Activated CD4-positive, alpha-beta T cell treated with anti-CD3 and anti-CD28 coated beads, Interleukin-2, amount 50 U/mL, for 48 hours (primary cell): ENCODE results near the gene G6PC2.
"Not testable (repeated sequence)": the region's sequence is repeated elsewhere in the genome, so short reads cannot be mapped to it uniquely, and the experiment has no call there.

Experiments used
- DNase-seq, 2 experiments: peaks; one replicate each; pipeline ENCODE4 v3.0.0-alpha.2; 2020

G6PC2 gene, protein sequence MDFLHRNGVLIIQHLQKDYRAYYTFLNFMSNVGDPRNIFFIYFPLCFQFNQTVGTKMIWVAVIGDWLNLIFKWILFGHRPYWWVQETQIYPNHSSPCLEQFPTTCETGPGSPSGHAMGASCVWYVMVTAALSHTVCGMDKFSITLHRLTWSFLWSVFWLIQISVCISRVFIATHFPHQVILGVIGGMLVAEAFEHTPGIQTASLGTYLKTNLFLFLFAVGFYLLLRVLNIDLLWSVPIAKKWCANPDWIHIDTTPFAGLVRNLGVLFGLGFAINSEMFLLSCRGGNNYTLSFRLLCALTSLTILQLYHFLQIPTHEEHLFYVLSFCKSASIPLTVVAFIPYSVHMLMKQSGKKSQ

DNA sequence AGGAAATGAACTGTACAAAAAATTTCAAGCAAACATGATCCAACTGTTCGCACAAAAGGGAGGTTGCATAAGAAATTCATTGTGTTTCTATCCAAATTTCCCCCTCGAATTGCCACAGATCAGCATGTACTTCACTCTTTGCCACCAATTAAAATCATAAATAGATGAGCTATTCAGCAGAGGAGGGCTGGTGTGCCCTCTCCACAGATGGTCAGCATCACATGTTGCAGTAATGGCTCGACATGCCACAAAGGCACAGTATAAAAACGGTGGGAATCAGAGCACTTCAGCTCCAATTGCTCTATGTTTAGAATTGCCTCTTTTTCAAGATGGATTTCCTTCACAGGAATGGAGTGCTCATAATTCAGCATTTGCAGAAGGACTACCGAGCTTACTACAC, at the start of gene G6PC2:
Gene G6PC2, plus strand, starts transcription at position 289 of the 400 bp plus-strand sequence. Its CDS starts 41 bp downstream, at position 330.
- no peak for DNase-seq

DNA sequence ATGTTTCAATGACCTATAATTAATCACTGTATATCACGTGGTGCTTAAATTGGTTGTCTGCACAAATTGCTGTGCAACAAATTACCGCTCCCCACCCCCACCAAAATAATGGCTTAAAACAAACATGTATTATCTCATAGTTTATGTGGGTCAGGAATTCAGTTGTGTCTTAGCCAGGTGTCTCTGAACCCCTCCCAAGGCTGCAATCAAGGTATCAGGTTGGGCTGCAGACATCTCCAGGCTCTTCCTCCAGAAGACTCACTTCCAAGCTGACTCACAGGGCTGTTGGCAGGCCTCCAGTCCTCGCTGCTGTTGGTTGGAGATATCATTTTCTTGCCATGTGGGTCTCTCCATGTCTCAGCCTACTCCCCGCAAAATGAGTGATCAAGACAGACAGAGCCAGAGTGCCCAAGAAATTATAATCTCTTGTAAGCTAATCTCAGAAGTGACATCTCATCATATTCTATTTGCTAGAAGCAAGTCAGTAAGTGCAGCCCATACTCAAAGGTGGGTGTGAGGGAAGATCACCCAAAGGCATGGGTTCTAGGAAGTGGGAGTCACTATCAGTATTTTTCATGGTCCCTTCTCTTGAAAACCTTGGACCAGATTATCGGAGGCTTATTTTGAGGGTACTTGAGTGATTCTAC, 49.3 kb upstream of the G6PC2 start:
- no peak for DNase-seq

DNA sequence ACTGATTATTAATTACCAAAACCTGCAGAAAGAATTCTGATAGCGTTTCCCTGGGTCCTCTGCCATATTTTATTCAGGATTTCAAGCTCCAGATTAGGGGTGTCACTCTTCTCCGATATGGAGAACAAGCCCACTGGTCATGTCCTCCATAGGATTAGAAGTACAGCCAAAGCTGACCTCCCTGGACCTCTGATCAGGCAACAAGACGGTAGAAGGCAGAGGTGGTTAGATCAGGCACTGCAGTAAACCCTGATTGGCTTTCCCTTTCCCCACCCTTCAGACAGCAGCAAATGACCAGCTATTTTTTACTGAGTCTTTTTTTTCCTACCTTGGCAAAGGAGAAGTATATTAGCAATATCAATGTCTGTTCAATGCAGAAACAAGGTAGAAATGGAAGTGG, 48.6 kb upstream of the G6PC2 start:
- no peak for DNase-seq

DNA sequence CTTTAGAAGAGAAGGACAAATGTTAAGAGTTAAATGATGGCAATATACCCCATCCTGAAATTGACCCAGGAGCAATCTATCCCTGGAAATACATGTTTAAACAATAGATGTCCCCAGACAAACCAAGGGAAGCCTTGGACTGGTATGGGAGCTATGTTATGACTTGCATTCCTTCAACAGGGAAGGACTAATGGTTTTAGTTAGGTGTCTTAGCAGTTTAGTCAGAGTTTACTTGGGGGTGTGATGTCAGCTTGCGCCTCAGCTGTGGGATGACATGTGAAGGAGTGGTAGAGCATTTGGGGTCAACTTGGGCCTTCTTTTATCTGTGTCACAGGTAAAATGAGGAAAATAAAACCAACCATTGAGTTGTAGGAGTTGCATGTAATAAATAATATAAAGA, 47.6 kb upstream of the G6PC2 start:
- DNase-seq, result no peak

DNA sequence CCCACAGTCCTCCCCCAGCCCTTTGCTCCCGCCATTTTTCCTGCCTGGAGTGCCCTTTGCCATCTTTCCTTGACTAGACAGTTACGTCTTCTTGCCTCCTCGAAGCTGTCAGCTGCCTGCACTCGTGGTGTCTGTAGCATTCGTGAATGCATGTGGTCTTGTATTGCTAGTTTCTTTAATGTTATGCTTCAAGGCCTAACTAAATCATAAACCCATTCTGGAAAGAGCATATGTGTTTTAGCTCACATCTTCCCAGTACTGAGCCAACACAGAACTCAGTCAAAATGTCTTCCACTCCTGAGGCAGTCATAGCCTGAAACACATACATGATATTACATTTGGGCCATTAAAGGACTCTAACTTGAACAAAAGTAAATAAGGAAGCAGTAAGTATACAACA, 46.4 kb upstream of the G6PC2 start:
- DNase-seq, result no peak

DNA sequence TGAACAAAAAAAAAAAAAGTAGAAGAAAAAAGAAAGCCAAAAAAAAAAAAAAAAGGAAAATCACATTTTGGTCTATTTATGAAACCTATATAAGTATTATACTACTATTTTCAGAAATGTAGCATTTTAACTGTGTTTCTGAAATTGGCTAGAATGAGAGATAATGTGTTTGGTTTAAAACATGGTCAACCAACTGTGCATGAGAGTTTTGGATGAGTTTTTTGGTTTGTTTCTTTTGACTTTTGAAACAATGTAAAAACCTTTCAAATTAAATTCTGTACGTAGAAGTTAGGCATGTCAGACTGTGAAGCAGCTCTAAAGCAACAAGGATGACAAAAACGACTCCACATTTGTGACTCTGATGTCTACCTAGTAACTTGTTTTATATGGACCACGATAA, 45.5 kb upstream of the G6PC2 start:
- no peak for DNase-seq

DNA sequence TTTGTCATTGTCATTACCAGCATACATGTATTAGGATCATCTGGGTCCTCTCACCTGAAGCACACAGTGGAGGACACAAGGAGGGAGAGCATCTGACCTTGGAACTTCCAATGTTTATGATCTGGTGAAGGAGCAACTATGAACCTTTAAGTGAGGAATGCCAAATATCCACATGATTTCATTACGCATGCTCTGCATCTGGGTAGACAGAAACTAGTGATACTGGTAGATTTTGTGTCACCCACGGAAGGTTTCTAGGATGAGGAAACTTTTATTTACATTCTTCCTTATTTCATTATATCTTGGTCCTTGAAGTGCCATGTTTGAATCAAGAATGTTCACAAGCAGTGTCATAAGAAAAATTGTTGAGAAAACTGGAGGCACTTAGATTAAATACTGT, 42.9 kb upstream of the G6PC2 start:
- DNase-seq, result no peak

DNA sequence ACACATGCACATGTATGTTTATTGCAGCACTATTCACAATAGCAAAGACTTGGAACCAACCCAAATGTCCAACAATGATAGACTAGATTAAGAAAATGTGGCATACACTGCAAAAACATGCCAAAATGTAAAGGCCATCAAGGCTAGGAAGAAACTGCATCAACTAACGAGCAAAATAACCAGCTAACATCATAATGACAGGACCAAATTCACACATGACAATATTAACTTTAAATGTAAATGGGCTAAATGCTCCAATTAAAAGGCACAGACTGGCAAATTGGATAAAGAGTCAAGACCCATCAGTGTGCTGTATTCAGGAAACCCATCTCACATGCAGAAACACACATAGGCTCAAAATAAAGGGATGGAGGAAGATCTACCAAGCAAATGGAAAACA, 33.9 kb upstream of the G6PC2 start:
- not testable (repeated sequence) for DNase-seq

DNA sequence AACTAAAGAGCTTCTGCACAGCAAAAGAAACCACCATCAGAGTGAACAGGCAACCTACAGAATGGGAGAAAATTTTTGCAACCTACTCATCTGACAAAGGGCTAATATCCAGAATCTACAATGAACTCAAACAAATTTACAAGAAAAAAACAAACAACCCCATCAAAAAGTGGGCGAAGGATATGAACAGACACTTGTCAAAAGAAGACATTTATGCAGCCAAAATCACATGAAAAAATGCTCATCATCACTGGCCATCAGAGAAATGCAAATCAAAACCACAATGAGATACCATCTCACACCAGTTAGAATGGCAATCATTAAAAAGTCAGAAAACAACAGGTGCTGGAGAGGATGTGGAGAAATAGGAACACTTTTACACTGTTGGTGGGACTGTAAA, 30.7 kb upstream of the G6PC2 start:
- DNase-seq, result not testable (repeated sequence)

DNA sequence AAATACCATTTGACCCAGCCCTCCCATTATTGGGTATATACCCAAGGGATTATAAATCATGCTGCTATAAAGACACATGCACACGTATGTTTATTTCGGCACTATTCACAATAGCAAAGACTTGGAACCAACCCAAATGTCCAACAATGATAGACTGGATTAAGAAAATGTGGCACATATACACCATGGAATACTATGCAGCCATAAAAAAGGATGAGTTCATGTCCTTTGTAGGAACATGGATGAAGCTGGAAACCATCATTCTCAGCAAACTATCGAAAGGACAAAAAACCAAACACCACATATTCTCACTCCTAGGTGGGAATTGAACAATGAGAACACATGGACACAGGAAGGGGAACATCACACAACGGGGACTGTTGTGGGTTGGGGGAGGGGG, 30.3 kb upstream of the G6PC2 start:
- not testable (repeated sequence) for DNase-seq

DNA sequence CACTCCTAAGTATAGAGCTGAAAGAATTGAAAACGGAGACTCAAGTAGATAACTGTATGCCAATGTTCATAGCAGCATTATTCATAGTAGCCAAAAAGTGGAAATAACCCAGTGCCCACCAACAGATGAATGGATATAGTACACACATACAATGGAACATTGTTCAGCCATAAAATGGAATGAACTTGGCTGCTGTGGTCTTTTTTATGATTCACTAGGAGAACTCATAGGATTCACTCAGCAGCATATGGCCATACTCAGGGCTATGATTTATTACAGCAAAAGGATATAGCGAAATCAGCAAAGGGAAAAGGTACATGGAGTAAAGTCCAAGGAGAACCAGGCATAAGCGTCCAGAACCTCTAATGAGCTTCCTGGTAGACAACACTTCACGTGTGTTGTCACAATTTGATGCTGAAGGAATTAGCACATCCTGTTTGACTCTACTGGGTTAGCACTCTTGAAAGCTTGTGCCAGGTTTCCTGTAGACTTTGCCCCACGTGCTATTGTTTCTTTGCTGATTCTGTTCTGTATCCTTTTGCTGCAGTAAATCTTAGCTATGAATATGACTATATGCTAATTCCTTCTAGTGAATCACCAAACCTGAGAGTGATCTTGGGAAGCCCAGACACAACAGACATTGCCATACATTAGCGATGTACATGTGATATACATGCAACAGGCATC, 26.6 kb upstream of the G6PC2 start:
- DNase-seq, result no peak

DNA sequence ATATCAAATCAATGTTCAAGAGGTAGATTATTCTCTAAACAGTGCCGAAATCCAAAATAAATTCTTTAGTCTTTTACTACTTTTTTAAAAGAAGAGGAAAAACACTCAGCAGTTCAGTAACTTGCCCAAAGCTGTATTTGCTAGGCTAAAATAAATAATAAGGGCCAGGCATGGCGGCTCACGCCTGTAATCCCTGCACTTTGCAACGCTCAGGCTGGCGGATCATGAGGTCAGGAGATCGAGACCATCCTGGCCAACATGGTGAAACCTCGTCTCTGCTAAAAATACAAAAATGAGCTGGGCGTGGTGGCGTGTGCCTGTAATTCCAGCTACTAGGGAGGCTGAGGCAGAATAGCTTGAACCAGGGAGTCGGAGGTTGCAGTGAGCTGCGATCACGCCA, 18.9 kb upstream of the G6PC2 start:
- not testable (repeated sequence) for DNase-seq

DNA sequence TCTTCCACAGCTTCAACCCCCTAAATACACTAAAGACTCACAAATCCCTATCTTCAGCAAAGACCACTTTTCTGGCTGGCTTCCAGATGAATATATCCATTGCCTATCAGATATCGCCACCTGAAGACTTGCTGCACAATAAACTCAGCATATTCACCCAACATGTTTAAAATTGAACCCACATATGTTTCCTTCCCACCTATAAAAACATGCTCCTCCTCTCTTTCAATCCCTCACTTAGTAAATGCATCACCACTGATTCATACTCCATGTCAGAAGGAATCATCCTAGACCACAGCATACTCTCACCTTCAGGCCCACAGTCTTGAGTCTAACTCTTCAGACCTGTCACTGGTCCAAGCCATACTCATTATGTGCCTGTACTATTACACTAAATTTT, 16.1 kb upstream of the G6PC2 start:
- DNase-seq, result no peak

DNA sequence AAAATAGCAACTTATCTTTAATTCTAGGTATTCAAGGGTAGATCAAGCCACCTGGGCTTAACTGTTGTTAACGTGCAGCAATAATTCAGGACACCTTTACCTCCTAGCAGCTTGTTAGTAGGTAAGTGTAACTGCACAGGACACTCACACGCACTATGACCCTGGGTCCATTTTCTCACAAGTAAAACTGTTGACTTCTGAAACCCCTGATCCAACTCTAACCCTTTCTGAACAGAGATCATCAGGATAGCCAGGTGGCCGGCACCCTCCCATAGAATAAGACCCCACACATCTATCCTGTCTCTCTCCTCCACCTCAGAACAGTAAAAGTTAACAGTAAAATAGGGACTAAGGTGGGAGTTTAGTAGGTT, 11.5 kb upstream of the G6PC2 start:
- peak in 1 of 2 experiments; percentile 5 for DNase-seq

DNA sequence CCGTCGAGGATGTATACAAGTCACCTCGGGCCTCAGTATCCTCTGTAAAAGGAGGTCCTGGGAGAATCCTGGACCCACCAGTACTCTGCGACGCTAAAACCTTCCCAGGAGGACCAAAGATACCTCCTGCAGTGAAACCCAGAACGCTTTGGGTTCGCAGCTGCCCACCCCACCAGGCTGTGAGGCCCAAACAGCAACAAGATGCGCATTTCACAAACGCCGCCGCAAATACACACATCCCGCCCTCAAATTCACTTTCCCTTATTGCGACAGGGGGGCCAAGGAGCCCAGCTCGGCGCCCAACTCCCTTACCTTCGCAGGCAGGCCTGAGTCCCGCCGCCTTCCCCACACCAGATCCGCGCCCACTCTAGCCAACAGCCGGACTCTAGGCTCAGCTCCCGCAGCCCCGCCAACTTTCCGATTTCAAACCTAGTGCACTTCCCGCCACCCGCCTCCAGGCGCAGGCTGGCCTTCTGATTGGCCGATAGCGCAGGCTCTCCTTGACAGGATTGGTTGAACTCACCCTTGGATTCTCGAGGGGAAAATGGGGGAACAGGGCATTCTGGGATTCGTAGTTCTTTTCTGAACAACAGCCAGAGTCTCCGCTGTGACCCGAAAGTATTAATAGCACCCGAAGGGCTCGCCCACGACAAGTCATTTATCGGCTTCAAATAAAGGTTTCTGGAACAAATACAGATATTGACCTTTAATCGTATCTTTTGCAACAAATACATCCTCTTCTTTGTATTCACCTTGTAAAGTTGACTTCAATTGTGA, 10.9 kb upstream of the G6PC2 start, which contains the start of gene SPC25:
Gene SPC25, minus strand, starts transcription at position 425 of the 777 bp plus-strand sequence. CDS start 911 bp downstream, outside the sequence.
- peak; percentile 88 to 92 for DNase-seq

DNA sequence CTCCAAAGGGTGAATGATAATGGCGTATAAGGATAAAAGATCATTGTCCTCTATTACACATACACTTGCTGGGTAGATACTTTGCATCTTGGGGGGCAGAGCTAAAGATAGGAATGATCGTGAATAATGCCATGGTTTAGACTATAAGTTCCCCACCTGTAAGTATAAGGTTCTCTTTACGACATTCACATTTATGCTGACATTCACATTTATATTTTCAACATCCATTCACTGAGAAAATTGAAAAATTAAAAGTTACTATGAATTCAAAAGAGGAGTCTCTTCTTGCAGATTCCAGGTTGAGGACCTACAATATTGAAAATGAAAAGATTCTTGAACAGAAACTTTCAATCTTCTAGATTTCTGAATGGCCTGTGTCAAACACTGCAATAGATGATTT, 8.8 kb upstream of the G6PC2 start:
- no peak for DNase-seq

DNA sequence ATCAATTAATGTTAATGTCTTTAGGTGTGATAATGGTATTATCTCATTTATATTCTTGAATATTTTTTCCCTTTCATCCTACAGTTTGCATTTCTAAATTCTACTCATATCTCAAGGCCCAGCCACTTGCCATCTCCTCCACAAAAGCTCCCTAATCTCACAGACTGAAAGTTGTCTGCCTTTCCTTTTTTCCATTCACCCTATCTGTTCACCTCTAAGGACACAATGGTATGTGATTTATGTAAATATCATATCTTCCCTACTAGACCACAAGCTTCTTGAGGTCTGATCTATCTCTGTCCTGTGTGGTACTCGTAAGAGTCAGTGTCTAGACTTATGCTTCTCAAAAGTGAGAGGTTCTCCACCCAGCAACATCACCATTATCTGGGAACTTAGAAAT, 7.0 kb upstream of the G6PC2 start:
- no peak for DNase-seq

DNA sequence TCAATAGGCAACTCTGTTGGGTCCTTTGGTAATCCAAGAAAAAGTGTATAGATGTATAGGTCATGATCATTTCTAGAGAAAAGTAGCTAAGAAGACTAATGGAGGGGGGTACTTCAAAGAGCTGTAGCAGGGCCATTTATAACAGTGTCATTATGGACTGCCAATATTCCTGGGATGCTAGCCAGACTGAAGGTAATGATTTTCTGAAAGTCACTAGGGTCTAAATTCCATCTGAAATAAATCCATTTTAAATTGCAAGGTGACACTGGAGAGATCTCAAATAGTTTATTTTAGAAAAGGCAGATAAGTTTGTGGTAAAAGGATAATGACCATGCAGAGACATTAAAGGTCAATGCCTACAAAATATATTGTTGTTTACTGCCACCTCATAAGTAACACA, 6.4 kb upstream of the G6PC2 start:
- no peak for DNase-seq

DNA sequence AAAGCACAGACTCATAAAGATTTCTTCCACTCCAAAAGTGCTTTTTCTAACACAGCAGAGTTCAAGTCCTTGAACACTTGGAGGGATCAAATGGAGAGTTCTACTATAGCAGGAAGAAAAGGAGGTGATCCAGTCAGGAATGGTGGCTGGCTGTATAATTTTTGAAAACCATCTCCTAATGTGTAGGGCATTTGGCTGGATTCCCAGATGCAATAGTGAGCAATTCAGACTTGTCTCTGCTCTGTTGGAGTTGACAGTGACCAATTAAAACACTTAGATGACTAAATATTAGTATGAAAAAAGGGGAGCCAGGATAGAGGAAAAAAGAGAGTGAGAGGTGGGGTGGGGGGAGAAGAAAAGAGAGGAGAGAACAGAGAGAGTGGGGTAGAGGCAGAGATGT, 5.3 kb upstream of the G6PC2 start:
- DNase-seq, result no peak

DNA sequence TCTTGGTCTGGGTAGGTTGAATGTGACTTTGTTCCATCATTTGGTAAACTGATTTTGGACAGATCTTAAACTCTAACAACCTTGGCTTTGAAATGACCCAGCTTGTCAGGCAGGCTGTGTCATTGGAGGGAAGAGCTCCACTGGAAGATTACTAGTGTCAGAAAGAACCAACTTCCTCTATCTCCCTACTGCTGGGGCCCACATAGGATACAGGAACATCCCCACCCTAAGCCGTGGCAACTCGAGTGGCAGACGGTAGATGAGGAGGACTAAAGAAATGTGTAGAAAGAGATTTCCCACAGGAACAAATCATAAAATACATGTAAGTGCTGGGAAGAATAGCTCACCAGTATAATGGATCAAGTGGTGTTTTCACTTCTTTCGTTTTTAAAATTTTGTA, 4.3 kb upstream of the G6PC2 start:
- DNase-seq, result no peak

DNA sequence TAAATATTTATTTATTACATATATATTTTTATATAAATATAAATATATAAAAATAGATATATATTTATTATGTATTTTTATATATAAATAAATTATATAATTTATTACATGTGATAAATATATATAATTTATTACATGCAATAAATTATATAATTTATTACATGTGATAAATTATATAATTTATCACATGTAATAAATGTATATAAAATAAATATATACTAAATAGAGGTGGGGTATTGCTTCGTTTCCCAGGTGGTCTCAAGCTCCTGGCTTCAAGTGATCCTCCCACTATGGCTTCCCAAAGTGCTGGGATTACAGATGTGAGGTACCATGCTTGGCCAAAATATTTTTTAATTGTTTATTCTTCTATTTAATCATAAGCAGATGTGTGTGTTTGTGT, 3.6 kb upstream of the G6PC2 start:
- DNase-seq, result no peak

DNA sequence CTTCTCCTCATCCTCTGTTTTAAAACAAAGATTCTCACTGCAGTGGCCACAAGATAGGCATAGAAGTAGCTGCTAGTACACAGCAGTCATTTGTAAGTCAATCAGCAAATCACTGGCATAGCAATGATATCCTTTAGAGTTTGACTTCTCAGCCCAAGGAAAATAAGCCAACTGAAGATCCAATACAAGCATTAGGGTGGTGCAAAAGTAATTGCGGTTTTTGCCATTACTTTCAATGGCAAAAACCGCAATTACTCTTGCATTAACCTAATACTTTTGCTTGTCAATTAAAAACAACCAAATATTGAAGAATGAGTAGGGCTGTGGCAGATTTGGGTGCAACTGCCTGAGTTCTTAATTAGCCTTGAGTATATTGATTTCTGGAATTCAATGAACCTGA, 2.8 kb downstream of the G6PC2 start:
- no peak for DNase-seq

DNA sequence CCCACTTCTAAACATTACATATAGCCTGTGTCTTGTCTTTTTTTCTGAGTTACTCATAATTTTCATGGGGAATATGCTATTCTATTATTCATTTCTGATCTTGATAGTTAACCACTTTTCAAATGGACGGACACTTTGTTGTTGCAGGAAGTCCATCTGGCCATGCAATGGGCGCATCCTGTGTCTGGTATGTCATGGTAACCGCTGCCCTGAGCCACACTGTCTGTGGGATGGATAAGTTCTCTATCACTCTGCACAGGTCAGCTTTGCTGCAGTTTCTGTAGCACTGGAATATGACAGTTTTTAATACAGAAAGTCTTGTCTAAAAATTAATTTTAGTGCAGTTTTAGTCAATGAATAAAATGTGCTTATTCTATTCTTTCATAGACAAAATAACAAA, 3.3 kb downstream of the G6PC2 start:
- DNase-seq, result no peak
